ENCODE measurements around the gene RFX4.

The RFX4 gene

GRCh38 chr12:106767954-106768822 is 185.4 kb downstream of the RFX4 start:
- TF ChIP-seq, protein P1, sequence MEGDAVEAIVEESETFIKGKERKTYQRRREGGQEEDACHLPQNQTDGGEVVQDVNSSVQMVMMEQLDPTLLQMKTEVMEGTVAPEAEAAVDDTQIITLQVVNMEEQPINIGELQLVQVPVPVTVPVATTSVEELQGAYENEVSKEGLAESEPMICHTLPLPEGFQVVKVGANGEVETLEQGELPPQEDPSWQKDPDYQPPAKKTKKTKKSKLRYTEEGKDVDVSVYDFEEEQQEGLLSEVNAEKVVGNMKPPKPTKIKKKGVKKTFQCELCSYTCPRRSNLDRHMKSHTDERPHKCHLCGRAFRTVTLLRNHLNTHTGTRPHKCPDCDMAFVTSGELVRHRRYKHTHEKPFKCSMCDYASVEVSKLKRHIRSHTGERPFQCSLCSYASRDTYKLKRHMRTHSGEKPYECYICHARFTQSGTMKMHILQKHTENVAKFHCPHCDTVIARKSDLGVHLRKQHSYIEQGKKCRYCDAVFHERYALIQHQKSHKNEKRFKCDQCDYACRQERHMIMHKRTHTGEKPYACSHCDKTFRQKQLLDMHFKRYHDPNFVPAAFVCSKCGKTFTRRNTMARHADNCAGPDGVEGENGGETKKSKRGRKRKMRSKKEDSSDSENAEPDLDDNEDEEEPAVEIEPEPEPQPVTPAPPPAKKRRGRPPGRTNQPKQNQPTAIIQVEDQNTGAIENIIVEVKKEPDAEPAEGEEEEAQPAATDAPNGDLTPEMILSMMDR (IDR thresholded peaks at IDR 0.05; ENCODE audit: borderline replicate concordance, insufficient read depth, low read depth, low read length), result no peak
- no peak overlapping the region for H3K4me3 ChIP-seq (ENCODE audit: low read depth, low read length)

DNA sequence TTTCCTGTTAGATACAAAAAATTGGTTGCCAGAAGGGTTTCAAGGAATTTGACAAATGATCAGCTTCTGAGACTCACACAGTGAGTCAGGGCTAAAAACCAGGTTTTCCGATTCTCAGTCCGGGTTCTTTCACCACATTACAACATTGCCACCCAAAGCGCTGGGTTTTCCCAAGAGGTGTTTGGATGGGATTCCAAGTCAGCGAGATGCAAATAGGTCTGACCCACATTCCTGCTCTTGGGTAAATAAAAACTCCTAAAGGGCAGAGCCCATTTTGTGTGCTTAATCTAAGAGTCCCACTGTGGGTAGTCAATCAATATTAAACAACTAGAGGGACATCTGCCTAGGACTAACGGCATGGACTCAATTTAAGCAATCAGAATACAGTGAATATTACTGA is 186.3 kb downstream of the RFX4 start:
- TF ChIP-seq, protein P1 (IDR thresholded peaks at IDR 0.05; ENCODE audit: borderline replicate concordance, insufficient read depth, low read depth, low read length), result no peak
- H3K4me3 ChIP-seq (ENCODE audit: low read depth, low read length), result no peak overlapping the region

- H3K4me3 ChIP-seq (ENCODE audit: low read depth, low read length), result no peak overlapping the region
- TF ChIP-seq, protein P1 (IDR thresholded peaks at IDR 0.05; ENCODE audit: borderline replicate concordance, insufficient read depth, low read depth, low read length), result no peak
Measured at GRCh38 chr12:106769546-106769945, 186.7 kb downstream of the RFX4 start.

- TF ChIP-seq, protein P1 (IDR thresholded peaks at IDR 0.05; ENCODE audit: borderline replicate concordance, insufficient read depth, low read depth, low read length), result no peak
Measured at GRCh38 chr12:106771425-106771824, 188.6 kb downstream of the RFX4 start.

GRCh38 chr12:106773286-106774004 is 190.6 kb downstream of the RFX4 start:
- H3K4me3 ChIP-seq (ENCODE audit: low read depth, low read length), result peak overlapping the region; percentile 96
- TF ChIP-seq, protein P1 (IDR thresholded peaks at IDR 0.05; ENCODE audit: borderline replicate concordance, insufficient read depth, low read depth, low read length), result no peak

More at GRCh38 chr12:106771425-106771824, 188.6 kb downstream of the RFX4 start:
- H3K4me3 ChIP-seq (ENCODE audit: low read depth, low read length), result no peak overlapping the region

GRCh38 chr12:106774005-106774807 is 191.4 kb downstream of the RFX4 start, which contains the start of gene RIC8B:
Gene RIC8B, plus strand, starts transcription at chr12:106774682. Its CDS starts 64 bp downstream, at chr12:106774746.
- H3K4me3 ChIP-seq (ENCODE audit: low read depth, low read length), result peak within 1 kb of the TSS; percentile 96

More at GRCh38 chr12:106774005-106774807, 191.4 kb downstream of the RFX4 start, which contains the start of gene RIC8B:
- TF ChIP-seq, protein P1 (IDR thresholded peaks at IDR 0.05; ENCODE audit: borderline replicate concordance, insufficient read depth, low read depth, low read length), result no peak

All from GM12875 (cell line).